HepG2 (cell line): ENCODE measurements around the gene DNMT1. TPM values are rescaled to one million over a fixed set of nuclear protein-coding genes. Genes with fewer than 3 reads are reported as not detected.

ENCODE experiments used
- ATAC-seq: fragments of 200-7000 bp; cut with Tn5 transposase; 3 replicates; pipeline ENCODE4 v1.9.1; 2020; ENCODE audit warnings: mild to moderate bottlenecking, moderate library complexity
- BruUV-seq: library from RNA; stranded (reverse); fragments of 400-500 nt; replicated peaks from 2 replicates; lab custom pipeline; 2021; lab: Mats Ljungman, UMichigan
- CTCF ChIA-PET: fragments of 300-600 bp; formaldehyde crosslinking; extraction: SDS; loops from one replicate; lab custom pipeline; 2021; ENCODE audit warnings: low total read pairs, inconsistent platforms, low intra/inter-chr PET ratio; lab: Yijun Ruan, JAX
- POLR2A ChIA-PET: fragments of 350-600 bp; sonication (Branson Sonifier 250); formaldehyde crosslinking; loops from one replicate; lab custom pipeline; 2020; ENCODE audit warnings: antibody characterized with exemption, inconsistent platforms; lab: Yijun Ruan, JAX
- DNase-seq: peaks from one replicate; pipeline ENCODE4 v3.0.0-alpha.2; 2015; ENCODE audit warnings: low spot score
- FAIRE-seq: peaks from 3 replicates; lab custom pipeline; 2011; peaks lifted over from hg19 to GRCh38; lab: Jason Lieb, UNC
- H2AFZ ChIP-seq: one replicate; pipeline ENCODE4 v1.6.1; 2011; ENCODE audit warnings: low read length, inconsistent platforms
- H3K27ac ChIP-seq: fragments of 300-600 bp; 3 replicates; pipeline ENCODE4 v1.8.0; 2011; ENCODE audit warnings: mixed run types, mild to moderate bottlenecking, mixed read lengths, low read length, inconsistent platforms; ENCODE audit not compliant: insufficient read depth; ENCODE audit errors: extremely low read length
- H3K27me3 ChIP-seq, 2 experiments: fragments of 200-600 bp in 1 of 2; 2 replicates in 1 of 2; 3 replicates in 1 of 2; pipeline versions ENCODE4 v1.6.0 to v1.8.0; 2011; ENCODE audit warnings: low read length in 2 of 2, mild to moderate bottlenecking in 2 of 2, moderate library complexity in 2 of 2, inconsistent platforms in 1 of 2; ENCODE audit not compliant: insufficient read depth in 2 of 2, control insufficient read depth in 1 of 2
- H3K36me3 ChIP-seq, 2 experiments: fragments of 200-600 bp in 1 of 2; replicated peaks in 1 of 2; 2 replicates in 1 of 2; 3 replicates in 1 of 2; pipeline versions ENCODE4 v1.5.1 to v1.8.0; 2011; ENCODE audit warnings: low read length in 2 of 2, inconsistent platforms in 1 of 2; ENCODE audit not compliant: insufficient read depth in 2 of 2, control insufficient read depth in 1 of 2
- H3K4me1 ChIP-seq: 2 replicates; pipeline ENCODE4 v1.5.1; 2012; ENCODE audit warnings: low read length, inconsistent platforms; ENCODE audit not compliant: insufficient read depth
- H3K4me2 ChIP-seq: 2 replicates; pipeline ENCODE4 v1.6.0; 2011; ENCODE audit warnings: low read depth, low read length, inconsistent platforms
- H3K4me3 ChIP-seq, 3 experiments: fragments of 200-600 bp in 1 of 3; sonication (generic), shearing (Covaris generic) in 1 of 3; replicated peaks in 1 of 3; 2 replicates each; pipeline ENCODE4 v1.5.1; 2011 to 2016; ENCODE audit warnings: low read length in 3 of 3, inconsistent platforms in 2 of 3, low read depth in 2 of 3, mild to moderate bottlenecking in 2 of 3, control low read depth in 1 of 3, mixed read lengths in 1 of 3; ENCODE audit not compliant: insufficient read depth in 1 of 3
- H3K79me2 ChIP-seq: one replicate; pipeline ENCODE4 v1.6.1; 2011; ENCODE audit warnings: low read length, inconsistent platforms; ENCODE audit not compliant: insufficient read depth
- H3K9ac ChIP-seq: 2 replicates; pipeline ENCODE4 v1.6.0; 2011; ENCODE audit warnings: mild to moderate bottlenecking, low read depth, low read length, inconsistent platforms; ENCODE audit not compliant: insufficient read depth
- H3K9me3 ChIP-seq: 2 replicates; pipeline ENCODE4 v1.5.1; 2012; ENCODE audit warnings: mild to moderate bottlenecking, low read length
- H4K20me1 ChIP-seq: 2 replicates; pipeline ENCODE4 v1.6.0; 2011; ENCODE audit warnings: inconsistent platforms, mild to moderate bottlenecking, low read length, moderate library complexity; ENCODE audit not compliant: insufficient read depth
- ZNF20 ChIP-seq: sonication (generic); formaldehyde crosslinking; IDR thresholded peaks from 2 replicates; pipeline ENCODE4 v1.4.0; 2020; ENCODE audit warnings: mild to moderate bottlenecking, moderate library complexity, missing genetic modification reagents
- ZNF251 ChIP-seq: sonication (generic); formaldehyde crosslinking; IDR thresholded peaks from 2 replicates; pipeline ENCODE4 v1.9.0; 2021; ENCODE audit warnings: mild to moderate bottlenecking, missing genetic modification reagents
- WGBS: methylation state at CpG from one replicate; pipeline ENCODE4 v1.1.6; 2017; ENCODE audit warnings: low lambda C conversion rate; 5-methylcytosine and 5-hydroxymethylcytosine counted together
- in situ Hi-C: cut with HindIII; loops from 2 replicates; pipeline ENCODE4 v1.10.0; 2017; ENCODE audit warnings: low pct_unique_long_range_greater_than_20kb; ENCODE audit not compliant: extremely low pct_ligation_motif_present
- intact Hi-C: fragments of 100-400 bp; cut with micrococcal nuclease; formaldehyde crosslinking; loops from one replicate; pipeline ENCODE4 v1.10.0; 2022; ENCODE audit not compliant: unreplicated experiment
- polyA plus RNA-seq, 8 experiments: library from polyadenylated mRNA; depleted of rRNA in 3 of 8; stranded (reverse) in 7 of 8; unstranded in 1 of 8; fragments of >200 nt; fragmentation: Illumina TruSeq in 4 of 8; extraction: Trizol in 4 of 8; gene quantifications; 2 replicates each; pipeline versions ENCODE4 v1.2.1 to v1.2.3, GENCODE V29; 2011 to 2016; ENCODE audit warnings: low read depth in 4 of 8, missing spikeins in 1 of 8, mixed read lengths in 1 of 8; ENCODE audit not compliant: insufficient read depth in 1 of 8
- total RNA-seq, 5 experiments: library from RNA; depleted of rRNA; stranded (reverse); fragments of >200 nt; fragmentation: Illumina TruSeq; extraction: Trizol; gene quantifications; 2 replicates each; pipeline ENCODE4 v1.2.3, GENCODE V29; 2016; ENCODE audit warnings: low read depth in 1 of 5
- TF ChIP-seq, protein P1 (sequence below), 2 experiments: fragments of 450-650 bp in 1 of 2; sonication (generic) in 1 of 2; formaldehyde crosslinking in 1 of 2; IDR thresholded peaks; 2 replicates each; pipeline versions ENCODE4 v1.6.1 to v1.8.0; 2016 to 2022; ENCODE audit warnings: antibody characterized with exemption in 1 of 2, mild to moderate bottlenecking in 1 of 2, missing genetic modification reagents in 1 of 2
- TF ChIP-seq, protein P2 (sequence below): sonication (generic); formaldehyde crosslinking; IDR thresholded peaks from 2 replicates; pipeline ENCODE4 v1.4.0; 2020; ENCODE audit warnings: missing genetic modification reagents
- TF ChIP-seq, protein P3 (sequence below): sonication (generic); formaldehyde crosslinking; IDR thresholded peaks from 2 replicates; pipeline ENCODE4 v1.4.0; 2020; ENCODE audit warnings: missing genetic modification reagents, borderline replicate concordance

Gene DNMT1
- total and polyA plus RNA-seq, 2 of the 13 experiments (the other 11 are each of a cell fraction or from before 2014, with no cell fraction given): 31.2 to 91.1 TPM

DNA sequence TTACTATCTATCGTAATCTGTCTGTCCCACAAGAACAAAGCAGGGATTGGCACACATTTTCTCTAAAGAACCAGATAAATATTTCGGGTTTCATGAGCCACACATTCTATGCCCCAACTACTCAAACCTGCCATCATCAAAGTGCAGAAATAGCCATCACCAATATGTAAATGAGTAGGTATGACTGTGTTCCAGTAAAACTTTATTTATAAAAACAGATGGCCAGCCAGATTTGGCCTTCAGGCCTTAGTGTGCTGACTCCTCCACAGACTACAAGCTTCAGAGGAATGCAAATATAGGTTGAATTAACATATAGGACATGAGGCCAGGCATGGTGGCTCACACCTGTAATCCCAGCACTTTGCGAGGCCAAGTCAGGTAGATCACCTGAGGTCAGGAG is 8.9 kb upstream of the DNMT1 start:
- WGBS: 43% methylated on average over 3 of the region's 3 CpGs
- BruUV-seq: no TSS peak
- TF ChIP-seq, protein P1, sequence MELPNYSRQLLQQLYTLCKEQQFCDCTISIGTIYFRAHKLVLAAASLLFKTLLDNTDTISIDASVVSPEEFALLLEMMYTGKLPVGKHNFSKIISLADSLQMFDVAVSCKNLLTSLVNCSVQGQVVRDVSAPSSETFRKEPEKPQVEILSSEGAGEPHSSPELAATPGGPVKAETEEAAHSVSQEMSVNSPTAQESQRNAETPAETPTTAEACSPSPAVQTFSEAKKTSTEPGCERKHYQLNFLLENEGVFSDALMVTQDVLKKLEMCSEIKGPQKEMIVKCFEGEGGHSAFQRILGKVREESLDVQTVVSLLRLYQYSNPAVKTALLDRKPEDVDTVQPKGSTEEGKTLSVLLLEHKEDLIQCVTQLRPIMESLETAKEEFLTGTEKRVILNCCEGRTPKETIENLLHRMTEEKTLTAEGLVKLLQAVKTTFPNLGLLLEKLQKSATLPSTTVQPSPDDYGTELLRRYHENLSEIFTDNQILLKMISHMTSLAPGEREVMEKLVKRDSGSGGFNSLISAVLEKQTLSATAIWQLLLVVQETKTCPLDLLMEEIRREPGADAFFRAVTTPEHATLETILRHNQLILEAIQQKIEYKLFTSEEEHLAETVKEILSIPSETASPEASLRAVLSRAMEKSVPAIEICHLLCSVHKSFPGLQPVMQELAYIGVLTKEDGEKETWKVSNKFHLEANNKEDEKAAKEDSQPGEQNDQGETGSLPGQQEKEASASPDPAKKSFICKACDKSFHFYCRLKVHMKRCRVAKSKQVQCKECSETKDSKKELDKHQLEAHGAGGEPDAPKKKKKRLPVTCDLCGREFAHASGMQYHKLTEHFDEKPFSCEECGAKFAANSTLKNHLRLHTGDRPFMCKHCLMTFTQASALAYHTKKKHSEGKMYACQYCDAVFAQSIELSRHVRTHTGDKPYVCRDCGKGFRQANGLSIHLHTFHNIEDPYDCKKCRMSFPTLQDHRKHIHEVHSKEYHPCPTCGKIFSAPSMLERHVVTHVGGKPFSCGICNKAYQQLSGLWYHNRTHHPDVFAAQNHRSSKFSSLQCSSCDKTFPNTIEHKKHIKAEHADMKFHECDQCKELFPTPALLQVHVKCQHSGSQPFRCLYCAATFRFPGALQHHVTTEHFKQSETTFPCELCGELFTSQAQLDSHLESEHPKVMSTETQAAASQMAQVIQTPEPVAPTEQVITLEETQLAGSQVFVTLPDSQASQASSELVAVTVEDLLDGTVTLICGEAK (IDR thresholded peaks at IDR 0.05): peak; percentile 71
- TF ChIP-seq, protein P1 (CRISPR knock-in tag; IDR thresholded peaks at IDR 0.05): peak; percentile 96
- TF ChIP-seq, protein P2, sequence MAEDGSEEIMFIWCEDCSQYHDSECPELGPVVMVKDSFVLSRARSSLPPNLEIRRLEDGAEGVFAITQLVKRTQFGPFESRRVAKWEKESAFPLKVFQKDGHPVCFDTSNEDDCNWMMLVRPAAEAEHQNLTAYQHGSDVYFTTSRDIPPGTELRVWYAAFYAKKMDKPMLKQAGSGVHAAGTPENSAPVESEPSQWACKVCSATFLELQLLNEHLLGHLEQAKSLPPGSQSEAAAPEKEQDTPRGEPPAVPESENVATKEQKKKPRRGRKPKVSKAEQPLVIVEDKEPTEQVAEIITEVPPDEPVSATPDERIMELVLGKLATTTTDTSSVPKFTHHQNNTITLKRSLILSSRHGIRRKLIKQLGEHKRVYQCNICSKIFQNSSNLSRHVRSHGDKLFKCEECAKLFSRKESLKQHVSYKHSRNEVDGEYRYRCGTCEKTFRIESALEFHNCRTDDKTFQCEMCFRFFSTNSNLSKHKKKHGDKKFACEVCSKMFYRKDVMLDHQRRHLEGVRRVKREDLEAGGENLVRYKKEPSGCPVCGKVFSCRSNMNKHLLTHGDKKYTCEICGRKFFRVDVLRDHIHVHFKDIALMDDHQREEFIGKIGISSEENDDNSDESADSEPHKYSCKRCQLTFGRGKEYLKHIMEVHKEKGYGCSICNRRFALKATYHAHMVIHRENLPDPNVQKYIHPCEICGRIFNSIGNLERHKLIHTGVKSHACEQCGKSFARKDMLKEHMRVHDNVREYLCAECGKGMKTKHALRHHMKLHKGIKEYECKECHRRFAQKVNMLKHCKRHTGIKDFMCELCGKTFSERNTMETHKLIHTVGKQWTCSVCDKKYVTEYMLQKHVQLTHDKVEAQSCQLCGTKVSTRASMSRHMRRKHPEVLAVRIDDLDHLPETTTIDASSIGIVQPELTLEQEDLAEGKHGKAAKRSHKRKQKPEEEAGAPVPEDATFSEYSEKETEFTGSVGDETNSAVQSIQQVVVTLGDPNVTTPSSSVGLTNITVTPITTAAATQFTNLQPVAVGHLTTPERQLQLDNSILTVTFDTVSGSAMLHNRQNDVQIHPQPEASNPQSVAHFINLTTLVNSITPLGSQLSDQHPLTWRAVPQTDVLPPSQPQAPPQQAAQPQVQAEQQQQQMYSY (CRISPR knock-in tag): no peak
- TF ChIP-seq, protein P3, sequence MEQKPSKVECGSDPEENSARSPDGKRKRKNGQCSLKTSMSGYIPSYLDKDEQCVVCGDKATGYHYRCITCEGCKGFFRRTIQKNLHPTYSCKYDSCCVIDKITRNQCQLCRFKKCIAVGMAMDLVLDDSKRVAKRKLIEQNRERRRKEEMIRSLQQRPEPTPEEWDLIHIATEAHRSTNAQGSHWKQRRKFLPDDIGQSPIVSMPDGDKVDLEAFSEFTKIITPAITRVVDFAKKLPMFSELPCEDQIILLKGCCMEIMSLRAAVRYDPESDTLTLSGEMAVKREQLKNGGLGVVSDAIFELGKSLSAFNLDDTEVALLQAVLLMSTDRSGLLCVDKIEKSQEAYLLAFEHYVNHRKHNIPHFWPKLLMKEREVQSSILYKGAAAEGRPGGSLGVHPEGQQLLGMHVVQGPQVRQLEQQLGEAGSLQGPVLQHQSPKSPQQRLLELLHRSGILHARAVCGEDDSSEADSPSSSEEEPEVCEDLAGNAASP: no peak
- TF ChIP-seq ZNF251 (CRISPR knock-in tag) (no peak), ZNF20 (CRISPR knock-in tag) (no peak)
- DNase-seq (no peak), FAIRE-seq (no peak), ATAC-seq (no peak)
- Histone ChIP-seq H3K4me3 (no peak overlapping the region), H3K9ac (no peak overlapping the region), H3K27me3 (no peaks in the 10 kb centered on the region; a peak in 2 of 5 replicates), H2AFZ (no peak overlapping the region), H3K9me3 (no peaks in the 10 kb centered on the region), H3K27ac (no peak overlapping the region), H3K79me2 (no peaks in the 10 kb centered on the region), H3K36me3 (no peaks in the 10 kb centered on the region), H4K20me1 (no peaks in the 10 kb centered on the region), H3K4me2 (no peak overlapping the region), H3K4me1 (peaks cover 49% of the 10 kb centered on the region)
- in situ Hi-C loops: no loop called here
- ChIA-PET CTCF (no interaction called here), POLR2A (no interaction called here)
- intact Hi-C loops: no loop called here
